ENCODE measurements around the gene DNLZ. TPM values are rescaled to one million over a fixed set of nuclear protein-coding genes. Genes with fewer than 3 reads are reported as not detected.

Gene DNLZ
- total RNA-seq, 1 donor from 2014 or later, result 11.8 TPM

DNA sequence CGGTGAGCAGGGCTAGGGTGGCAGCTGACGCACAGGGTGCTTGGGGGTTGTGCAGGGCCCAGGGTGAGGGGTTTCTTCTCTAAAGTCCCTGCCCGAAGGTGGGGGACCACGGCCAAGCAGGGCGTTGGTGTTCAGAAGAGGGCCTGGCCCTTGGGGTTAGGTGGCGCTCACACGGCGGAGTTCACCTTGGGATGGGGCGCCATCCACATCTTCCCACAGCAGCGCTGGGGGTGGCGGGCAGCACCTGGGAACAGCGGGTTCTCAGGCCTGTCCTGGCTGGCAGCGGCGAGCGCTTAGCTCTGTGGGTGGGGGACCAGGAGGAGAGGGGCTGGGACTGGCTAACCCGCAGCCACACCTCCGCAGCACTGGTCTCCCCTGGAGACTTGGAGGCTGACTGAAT, 30.1 kb downstream of the DNLZ start:
- Mint-ChIP-seq H3K9me3 (no peaks in the 10 kb centered on the region), H3K4me1 (peaks cover 14% of the 10 kb centered on the region), H3K27me3 (ENCODE audit: low read depth) (no peaks in the 10 kb centered on the region), H3K4me3 (no peak overlapping the region), H3K36me3 (no peaks in the 10 kb centered on the region), H3K27ac (no peak overlapping the region)
- TF ChIP-seq, protein P1, sequence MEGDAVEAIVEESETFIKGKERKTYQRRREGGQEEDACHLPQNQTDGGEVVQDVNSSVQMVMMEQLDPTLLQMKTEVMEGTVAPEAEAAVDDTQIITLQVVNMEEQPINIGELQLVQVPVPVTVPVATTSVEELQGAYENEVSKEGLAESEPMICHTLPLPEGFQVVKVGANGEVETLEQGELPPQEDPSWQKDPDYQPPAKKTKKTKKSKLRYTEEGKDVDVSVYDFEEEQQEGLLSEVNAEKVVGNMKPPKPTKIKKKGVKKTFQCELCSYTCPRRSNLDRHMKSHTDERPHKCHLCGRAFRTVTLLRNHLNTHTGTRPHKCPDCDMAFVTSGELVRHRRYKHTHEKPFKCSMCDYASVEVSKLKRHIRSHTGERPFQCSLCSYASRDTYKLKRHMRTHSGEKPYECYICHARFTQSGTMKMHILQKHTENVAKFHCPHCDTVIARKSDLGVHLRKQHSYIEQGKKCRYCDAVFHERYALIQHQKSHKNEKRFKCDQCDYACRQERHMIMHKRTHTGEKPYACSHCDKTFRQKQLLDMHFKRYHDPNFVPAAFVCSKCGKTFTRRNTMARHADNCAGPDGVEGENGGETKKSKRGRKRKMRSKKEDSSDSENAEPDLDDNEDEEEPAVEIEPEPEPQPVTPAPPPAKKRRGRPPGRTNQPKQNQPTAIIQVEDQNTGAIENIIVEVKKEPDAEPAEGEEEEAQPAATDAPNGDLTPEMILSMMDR (IDR thresholded peaks at IDR 0.05; ENCODE audit: unreplicated experiment), result no peak
- no peak for DNase-seq (ENCODE audit: low spot score in 2 of 2, unreplicated experiment in 2 of 2)

DNA sequence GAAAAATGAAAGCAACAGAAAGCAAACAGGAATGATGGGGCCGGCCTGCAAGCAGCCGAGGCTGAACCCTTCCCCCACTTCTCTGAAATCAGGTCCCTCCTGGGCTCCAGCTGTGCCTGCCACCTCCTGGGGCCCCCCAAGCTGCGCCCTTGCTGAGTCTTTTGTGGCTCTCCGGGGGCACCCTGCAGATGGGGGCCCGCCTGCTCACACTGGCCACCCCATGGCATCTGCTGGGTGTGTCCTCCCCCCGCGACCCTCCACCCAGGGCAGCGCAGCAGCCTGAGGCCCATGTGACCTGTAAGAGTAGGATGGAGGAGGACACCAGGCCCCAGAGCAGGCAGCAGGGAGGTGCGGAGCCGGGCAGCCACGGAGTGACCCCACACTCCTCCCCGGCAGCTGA, 30.5 kb downstream of the DNLZ start:
- Mint-ChIP-seq H3K4me3 (no peak overlapping the region), H3K27me3 (ENCODE audit: low read depth) (no peaks in the 10 kb centered on the region), H3K36me3 (no peaks in the 10 kb centered on the region), H3K27ac (no peak overlapping the region), H3K9me3 (no peaks in the 10 kb centered on the region), H3K4me1 (peaks cover 15% of the 10 kb centered on the region)
- no peak for DNase-seq (ENCODE audit: low spot score in 2 of 2, unreplicated experiment in 2 of 2)
- TF ChIP-seq, protein P1 (IDR thresholded peaks at IDR 0.05; ENCODE audit: unreplicated experiment), result no peak

DNA sequence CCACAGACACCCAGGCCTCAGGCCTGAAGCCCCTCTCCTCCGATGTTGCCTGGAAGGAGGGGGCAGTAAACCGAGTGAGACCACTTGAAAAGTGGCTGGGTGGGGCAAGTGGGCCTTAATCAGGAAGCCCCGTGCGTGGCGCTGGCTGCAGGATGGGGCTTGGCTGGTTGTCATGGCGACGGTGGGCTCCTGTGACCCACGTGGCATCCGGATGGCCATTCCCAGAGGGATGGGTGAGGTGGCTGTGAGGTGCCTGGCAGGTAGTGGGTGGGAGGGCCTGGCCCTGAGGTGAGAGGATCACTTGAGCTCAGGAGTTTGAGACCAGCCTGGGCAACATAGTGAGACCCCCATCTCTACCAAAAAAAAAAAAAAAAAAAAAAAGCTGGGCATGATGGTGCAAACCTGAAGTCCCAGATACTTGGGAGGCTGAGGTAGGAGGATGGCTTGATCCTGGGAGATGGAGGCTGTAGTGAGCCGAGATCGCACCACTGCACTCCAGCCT, 31.0 kb downstream of the DNLZ start:
- no peaks in the 10 kb centered on the region for H3K36me3 Mint-ChIP-seq

DNA sequence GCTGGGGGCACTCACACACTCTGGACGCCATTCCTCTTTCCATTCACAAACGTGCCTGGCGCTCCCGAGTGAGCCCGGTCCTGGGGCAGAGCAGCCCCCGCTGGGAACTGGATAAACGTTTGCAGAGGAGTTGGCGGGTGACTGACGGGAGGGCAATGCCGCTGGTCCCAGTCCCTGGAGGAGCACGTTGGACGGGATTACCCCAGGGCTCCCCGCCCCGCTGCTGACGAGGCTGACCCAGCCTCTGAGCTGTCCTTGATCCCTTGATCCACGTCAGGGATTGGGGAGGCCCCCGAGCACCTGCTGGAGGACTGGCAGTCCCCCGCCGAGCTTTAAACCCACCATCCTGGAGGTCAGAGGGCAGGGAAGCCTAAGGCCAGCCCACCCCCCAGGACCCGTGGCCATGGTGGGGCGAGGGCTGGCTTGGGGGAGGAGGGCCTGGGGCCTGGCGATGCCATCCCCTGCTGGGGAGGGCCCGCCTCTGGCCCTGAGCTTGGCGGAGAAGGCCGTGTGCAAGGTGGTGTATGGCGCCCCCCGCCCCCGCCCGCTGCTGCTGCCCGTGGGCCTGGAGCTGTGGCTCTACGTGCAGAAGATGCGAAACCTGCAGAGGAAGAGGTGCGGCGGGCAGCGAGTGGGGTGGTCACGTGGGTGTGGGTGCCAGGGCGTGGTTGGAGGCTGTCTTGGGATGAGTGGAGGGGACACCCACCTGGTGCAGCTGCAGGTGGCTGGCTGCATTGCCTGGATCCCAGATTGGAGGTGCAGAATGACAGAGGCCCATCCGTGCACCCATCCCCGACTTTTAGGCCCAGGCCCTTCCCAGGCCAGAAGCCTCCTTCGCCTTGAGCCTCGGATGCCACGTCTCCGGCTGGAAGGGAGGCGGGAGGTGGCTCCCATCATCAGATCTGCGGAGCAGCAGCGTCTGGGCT, 31.7 kb downstream of the DNLZ start:
- Mint-ChIP-seq H3K4me1 (peaks cover 16% of the 10 kb centered on the region), H3K36me3 (no peaks in the 10 kb centered on the region), H3K9me3 (no peaks in the 10 kb centered on the region), H3K27ac (no peak overlapping the region), H3K4me3 (no peak overlapping the region), H3K27me3 (ENCODE audit: low read depth) (no peaks in the 10 kb centered on the region)
- DNase-seq (ENCODE audit: low spot score in 2 of 2, unreplicated experiment in 2 of 2), result no peak
- TF ChIP-seq, protein P1 (IDR thresholded peaks at IDR 0.05; ENCODE audit: unreplicated experiment), result no peak

More for the DNA sequence above, 31.0 kb downstream of the DNLZ start:
- no peaks in the 10 kb centered on the region for H3K9me3 Mint-ChIP-seq
- H3K4me3 Mint-ChIP-seq, result no peak overlapping the region
- TF ChIP-seq, protein P1 (IDR thresholded peaks at IDR 0.05; ENCODE audit: unreplicated experiment), result no peak
- peaks cover 15% of the 10 kb centered on the region for H3K4me1 Mint-ChIP-seq
- H3K27me3 Mint-ChIP-seq (ENCODE audit: low read depth), result no peaks in the 10 kb centered on the region
- no peak overlapping the region for H3K27ac Mint-ChIP-seq
- DNase-seq (ENCODE audit: low spot score in 2 of 2, unreplicated experiment in 2 of 2), result no peak

DNA sequence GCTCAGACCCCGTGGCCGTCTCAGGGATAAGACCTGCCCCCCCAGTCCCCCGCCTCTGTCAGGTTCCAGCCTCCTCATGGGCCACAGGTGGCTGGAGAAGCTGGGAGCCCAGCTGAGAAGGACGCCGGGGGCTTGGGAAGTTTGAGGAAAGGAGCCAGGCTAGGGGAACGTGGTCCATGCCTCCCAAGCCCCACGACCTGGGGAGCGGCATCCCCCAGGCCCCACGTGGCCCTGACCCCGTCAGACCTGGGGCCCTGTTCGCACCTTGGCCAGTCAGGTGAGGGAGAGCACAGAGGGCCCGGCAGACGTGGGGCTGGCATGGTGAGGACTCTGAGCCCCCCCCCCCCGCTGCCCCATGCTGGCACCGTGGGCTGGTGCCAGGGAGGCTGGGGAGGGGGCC, 32.5 kb downstream of the DNLZ start:
- H3K36me3 Mint-ChIP-seq, result no peaks in the 10 kb centered on the region
- H3K4me3 Mint-ChIP-seq, result no peak overlapping the region
- H3K27ac Mint-ChIP-seq, result no peak overlapping the region
- no peaks in the 10 kb centered on the region for H3K27me3 Mint-ChIP-seq (ENCODE audit: low read depth)
- no peak for DNase-seq (ENCODE audit: low spot score in 2 of 2, unreplicated experiment in 2 of 2)
- no peaks in the 10 kb centered on the region for H3K9me3 Mint-ChIP-seq
- TF ChIP-seq, protein P1 (IDR thresholded peaks at IDR 0.05; ENCODE audit: unreplicated experiment), result no peak
- peaks cover 23% of the 10 kb centered on the region for H3K4me1 Mint-ChIP-seq
